Stimulated activated naive B cell treated with anti-CD40 and anti-IgM and Interleukin-4, amounts not matched to agents 10 μg/mL and 1 μg/mL and 100 μg/mL, for 72 hours (primary cell): ENCODE results near the gene LRRC3C.

ENCODE experiments used
- ATAC-seq, 2 donors: fragments of 150-1000 bp; cut with Tn5 transposase; replicated peaks; 2 replicates each; pipeline ENCODE4 v1.10.0; 2021; ENCODE audit warnings: moderate library complexity in 1 of 2
- DNase-seq: peaks from one replicate; pipeline ENCODE4 v3.0.0; 2021
- H3K27ac Mint-ChIP-seq: one replicate; pipeline ENCODE4 v1.8.0; 2022; ENCODE audit warnings: mild to moderate bottlenecking, mixed read lengths
- H3K27me3 Mint-ChIP-seq, 2 donors: one replicate each; pipeline ENCODE4 v1.8.0; 2022; ENCODE audit warnings: mixed read lengths in 2 of 2
- H3K36me3 Mint-ChIP-seq, 2 donors: one replicate each; pipeline ENCODE4 v1.8.0; 2022; ENCODE audit warnings: mixed read lengths in 2 of 2, mild to moderate bottlenecking in 1 of 2
- H3K4me1 Mint-ChIP-seq, 2 donors: one replicate each; pipeline ENCODE4 v1.8.0; 2022; ENCODE audit warnings: mixed read lengths in 2 of 2, mild to moderate bottlenecking in 1 of 2
- H3K4me3 Mint-ChIP-seq, 2 donors: one replicate each; pipeline ENCODE4 v1.8.0; 2022; ENCODE audit warnings: mild to moderate bottlenecking in 2 of 2, mixed read lengths in 2 of 2, moderate library complexity in 1 of 2
- H3K9me3 Mint-ChIP-seq, 2 donors: one replicate each; pipeline ENCODE4 v1.8.0; 2022; ENCODE audit warnings: mixed read lengths in 2 of 2, mild to moderate bottlenecking in 1 of 2

Gene LRRC3C

DNA sequence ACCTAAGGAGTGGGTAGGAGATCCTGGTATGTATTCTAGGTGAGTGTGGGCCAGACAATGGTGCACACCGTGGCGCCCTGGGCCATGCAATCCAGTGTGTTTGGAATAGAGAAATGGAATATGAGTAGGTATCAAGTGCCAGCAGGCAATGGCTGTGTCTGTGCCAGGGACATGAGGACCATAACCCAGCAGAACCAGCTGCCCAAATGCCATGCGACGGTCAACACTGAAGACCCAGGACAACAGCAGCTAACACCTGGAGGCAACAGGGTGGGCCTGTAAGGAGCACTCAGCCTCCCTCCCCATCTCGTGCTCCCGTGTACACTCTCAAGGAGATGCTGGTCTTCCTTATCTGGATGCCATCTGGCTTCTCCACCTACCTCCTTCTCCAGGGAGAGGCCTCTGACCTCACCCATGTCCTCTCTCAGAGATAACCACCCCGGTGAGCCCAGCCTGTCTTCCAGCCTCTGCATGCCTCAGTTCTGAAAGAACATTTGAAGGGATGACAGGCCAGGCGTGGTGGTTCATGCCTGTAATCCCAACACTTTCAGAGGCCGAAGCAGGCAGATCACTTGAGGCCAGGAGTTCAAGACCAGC, 8.3 kb upstream of the LRRC3C start:
- ATAC-seq (no peak), DNase-seq (no peak)
- H3K27me3 Mint-ChIP-seq, result no peaks in the 10 kb centered on the region
- peaks cover 0 to 2% of the 10 kb centered on the region in 2 donors for H3K9me3 Mint-ChIP-seq
- H3K4me3 Mint-ChIP-seq, result no peak overlapping the region
- H3K4me1 Mint-ChIP-seq, result peaks cover 47 to 70% of the 10 kb centered on the region in 2 donors
- peaks cover 53 to 78% of the 10 kb centered on the region in 2 donors for H3K36me3 Mint-ChIP-seq
- peak overlapping the region; percentile 37 for H3K27ac Mint-ChIP-seq

DNA sequence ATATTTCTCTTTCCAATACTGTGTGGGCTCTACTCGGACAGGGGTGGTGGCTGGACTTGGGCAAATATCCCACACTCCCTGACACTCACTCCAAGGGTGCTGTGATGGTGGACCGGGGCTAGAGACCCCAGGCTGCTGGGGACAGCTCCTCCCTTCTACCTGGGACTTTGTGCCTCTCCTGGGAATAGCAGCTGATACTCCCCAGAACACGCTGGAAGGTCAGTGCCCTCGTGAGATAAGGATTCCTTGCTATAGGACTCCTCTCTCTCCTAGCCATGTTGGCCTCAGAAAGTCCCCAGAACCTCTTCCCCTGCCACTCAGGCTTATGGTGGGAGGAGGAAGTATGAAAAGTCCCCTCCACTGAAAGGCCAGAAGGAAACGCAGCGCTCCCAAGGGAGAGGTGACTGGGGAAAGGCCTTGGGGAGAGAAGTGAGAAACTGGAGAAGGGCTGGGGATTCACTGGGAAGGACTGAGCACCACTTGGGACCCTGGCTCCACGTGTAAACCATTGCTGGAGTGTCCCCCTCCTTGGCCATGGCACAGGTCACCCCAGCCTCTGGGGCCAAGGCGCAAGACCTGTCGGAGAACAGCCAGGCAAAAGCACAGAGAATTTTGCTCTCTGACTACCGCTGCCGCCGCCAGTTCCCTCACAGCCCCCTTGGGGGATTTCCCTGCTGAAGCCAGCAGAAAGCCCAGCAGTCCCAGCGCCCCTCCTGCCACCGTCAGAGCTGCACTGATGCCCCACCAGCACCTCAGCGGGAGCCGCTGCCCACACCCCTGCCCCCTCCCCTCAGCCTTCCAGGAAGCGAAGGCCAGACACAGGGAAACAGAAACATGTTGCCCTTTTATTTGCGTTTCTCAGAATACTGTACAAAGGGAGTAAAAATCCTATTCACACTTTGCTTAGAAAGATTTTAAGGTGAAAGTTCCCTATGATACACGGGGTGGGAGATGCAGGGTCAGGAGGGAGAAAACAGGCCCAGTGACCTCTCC, 7.0 kb upstream of the LRRC3C start:
- Mint-ChIP-seq H3K27me3 (no peaks in the 10 kb centered on the region), H3K27ac (peak overlapping the region; percentile 94), H3K4me1 (peaks cover 57 to 78% of the 10 kb centered on the region in 2 donors), H3K9me3 (peaks cover 0 to 2% of the 10 kb centered on the region in 2 donors), H3K4me3 (peak overlapping the region; percentile 31 to 60), H3K36me3 (peaks cover 53 to 77% of the 10 kb centered on the region in 2 donors)
- peak; percentile 75 to 80 for ATAC-seq
- DNase-seq, result peak; percentile 53

DNA sequence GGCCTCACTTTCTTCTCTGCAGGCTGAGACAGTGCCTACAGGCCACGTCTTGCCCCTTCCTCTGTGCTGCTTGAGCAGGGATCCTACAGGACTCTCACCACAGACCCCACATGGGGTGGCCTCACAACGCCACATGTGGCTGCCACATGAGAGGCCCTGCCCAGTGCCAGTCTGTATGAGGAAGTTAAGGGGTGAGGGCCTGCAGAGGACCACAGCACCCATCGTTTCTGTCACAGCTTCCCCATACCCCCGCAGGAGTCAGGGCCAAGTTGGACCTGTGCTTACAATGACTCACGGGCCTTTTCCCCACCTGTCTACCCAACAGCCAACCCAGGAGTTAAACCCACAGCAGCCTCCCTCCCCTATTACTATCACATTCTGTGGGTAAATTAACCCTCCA, 6.2 kb upstream of the LRRC3C start:
- Mint-ChIP-seq H3K4me1 (peaks cover 63 to 84% of the 10 kb centered on the region in 2 donors), H3K36me3 (peaks cover 53 to 76% of the 10 kb centered on the region in 2 donors), H3K27me3 (no peaks in the 10 kb centered on the region), H3K4me3 (peak overlapping the region; percentile 48 to 59), H3K27ac (peak overlapping the region; percentile 94), H3K9me3 (peaks cover 0 to 2% of the 10 kb centered on the region in 2 donors)
- ATAC-seq (peak; percentile 78), DNase-seq (peak; percentile 26)

DNA sequence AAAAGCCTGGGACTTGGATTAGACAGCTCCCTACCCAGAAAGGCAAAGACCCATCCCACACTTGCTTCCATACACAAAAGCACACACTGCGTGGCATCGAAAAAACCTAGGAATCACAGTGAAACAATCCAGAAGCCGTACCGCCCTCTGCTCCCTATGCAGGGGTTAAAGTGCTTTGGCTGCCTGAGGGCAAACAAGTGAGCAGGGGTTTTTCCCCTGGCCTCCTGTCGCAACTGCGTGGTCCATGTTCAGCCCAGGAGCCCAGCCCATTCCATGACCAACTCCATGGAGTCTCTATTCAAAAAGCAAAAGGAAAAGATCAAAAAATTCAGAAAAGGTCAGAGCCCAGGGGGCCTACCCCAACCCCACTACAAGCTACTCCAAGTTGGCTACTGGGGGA, 5.5 kb upstream of the LRRC3C start:
- no peaks in the 10 kb centered on the region for H3K27me3 Mint-ChIP-seq
- H3K9me3 Mint-ChIP-seq, result peaks cover 0 to 2% of the 10 kb centered on the region in 2 donors
- ATAC-seq, result no peak
- H3K4me1 Mint-ChIP-seq, result peaks cover 60 to 82% of the 10 kb centered on the region in 2 donors
- DNase-seq, result no peak
- H3K4me3 Mint-ChIP-seq, result peak overlapping the region in 1 of 2 donors; percentile 59
- peaks cover 47 to 70% of the 10 kb centered on the region in 2 donors for H3K36me3 Mint-ChIP-seq
- H3K27ac Mint-ChIP-seq, result peak overlapping the region; percentile 94

DNA sequence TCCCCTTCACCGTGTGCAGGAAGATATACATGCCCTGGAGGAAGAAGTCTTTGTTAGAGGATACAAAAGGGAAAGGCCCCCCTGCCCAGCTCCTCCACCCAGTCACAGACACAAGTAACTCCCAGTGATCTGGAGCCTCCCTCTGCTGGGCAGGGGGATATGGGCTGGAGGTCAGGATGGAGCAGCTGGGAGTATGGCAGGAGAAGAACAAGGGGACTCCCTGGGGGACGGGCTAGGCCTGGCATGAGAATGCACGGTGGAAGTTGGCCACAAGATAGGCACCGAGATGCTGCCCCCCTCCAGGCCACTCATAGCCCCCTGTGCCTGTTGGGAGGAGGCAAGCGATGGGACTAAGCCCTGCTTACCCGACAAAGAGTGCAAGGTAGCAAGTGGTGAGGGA, 4.3 kb upstream of the LRRC3C start:
- Mint-ChIP-seq H3K9me3 (peaks cover 0 to 1% of the 10 kb centered on the region in 2 donors), H3K27me3 (no peaks in the 10 kb centered on the region), H3K4me1 (peaks cover 61 to 86% of the 10 kb centered on the region in 2 donors), H3K4me3 (no peak overlapping the region), H3K36me3 (peaks cover 38 to 57% of the 10 kb centered on the region in 2 donors), H3K27ac (peak overlapping the region; percentile 54)
- ATAC-seq (no peak), DNase-seq (no peak)

DNA sequence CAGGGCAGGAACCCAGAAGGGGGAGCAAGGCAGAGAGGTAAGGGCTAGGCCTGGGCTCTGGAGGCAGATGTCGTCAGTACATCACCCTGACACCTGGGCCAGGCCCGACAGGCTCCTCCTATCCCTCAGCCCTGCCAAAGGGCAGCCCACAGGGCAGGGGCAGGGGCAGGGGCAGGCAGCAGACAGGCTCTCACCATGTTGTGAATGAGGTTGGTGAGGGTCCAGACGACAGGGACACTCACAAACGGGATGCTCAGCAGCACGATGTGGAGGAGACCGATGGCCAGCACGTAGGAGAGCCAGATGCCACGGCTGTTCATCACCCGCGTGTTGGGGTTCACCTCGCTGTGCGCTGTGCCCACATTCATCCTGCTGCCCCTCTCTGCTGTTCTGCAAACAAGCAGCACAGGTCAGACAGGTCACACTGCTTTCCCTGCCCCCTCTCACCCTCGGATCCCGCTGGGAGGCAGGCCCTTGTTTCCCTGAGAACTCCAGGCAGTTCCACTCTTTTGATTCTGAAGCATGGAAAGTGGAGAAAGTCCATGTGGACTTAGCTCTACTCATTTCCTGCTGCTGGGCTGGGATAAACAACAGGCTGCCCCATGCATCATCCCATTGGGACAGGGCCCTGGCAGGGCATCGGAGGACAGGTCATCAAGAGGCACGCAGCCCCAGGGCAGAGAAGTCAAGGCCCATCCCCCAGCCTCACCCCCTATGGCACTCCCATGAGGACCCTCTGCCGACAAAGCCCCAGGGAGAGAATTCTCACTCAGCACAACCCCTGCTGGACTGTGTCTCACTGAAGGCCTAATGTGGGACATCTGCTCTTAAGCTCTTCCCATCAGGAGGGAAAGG, 3.5 kb upstream of the LRRC3C start:
- DNase-seq (no peak), ATAC-seq (no peak)
- Mint-ChIP-seq H3K27ac (peak overlapping the region; percentile 51), H3K27me3 (no peaks in the 10 kb centered on the region), H3K4me1 (peaks cover 65 to 85% of the 10 kb centered on the region in 2 donors), H3K36me3 (peaks cover 29 to 51% of the 10 kb centered on the region in 2 donors), H3K4me3 (no peak overlapping the region), H3K9me3 (no peaks in the 10 kb centered on the region)

DNA sequence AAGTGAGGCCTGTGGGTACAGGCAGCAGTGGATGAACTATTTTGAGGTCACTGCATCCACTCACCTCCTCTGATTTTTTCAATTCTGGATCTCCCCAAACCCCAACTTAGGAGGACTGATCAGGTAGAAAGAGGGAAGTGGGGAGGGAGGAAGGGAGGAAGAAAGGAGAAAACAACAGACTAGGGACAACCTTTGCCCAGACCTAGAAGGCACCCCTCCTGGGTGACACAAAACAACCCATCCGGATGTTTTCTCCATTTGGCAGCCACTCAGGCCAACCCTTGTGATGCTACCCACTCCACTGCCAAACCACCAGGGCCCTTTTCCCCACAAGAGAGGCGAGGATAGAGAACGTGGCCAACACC, 2.9 kb upstream of the LRRC3C start:
- no peak for DNase-seq

DNA sequence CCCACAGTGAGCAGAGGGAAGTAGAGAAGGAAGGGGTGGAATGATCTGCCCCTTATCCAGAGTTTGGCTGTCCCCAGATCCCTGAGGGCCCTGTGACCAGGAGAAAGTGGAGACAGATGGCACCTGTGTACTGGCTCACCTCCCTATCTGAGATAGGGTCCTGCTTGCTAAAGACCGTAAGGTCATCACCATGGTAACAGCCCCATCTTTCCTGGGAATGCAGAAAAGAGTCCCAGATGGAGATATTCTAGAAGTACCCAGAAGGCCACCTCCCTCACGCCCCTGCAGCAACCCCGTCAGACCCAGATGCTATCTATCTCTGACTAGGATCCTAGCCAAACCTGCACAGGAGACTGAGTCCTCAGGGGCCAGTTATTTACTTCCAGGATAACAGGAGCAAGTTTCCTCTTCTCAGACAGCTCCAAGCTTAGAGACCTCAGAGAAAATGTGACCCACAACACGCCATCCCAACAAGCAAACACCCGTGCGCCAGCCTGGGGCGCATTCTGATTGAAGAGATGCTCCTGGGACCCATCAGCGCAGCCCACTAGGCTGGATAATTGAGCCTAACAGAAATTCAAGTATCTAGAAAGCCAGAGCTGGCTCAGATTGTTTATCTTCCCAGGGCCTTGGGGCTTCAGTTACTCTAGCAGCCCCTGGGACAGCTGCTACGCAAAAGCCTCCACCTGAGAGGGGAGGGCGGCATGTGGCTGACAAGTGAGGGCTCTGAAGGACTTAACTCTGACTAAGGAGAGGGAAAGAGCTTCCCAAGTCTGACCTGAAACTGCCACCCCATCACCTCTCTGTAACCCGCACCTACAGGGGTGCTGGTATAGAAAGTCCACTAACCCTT, 2.0 kb upstream of the LRRC3C start:
- Mint-ChIP-seq H3K36me3 (peaks cover 20 to 39% of the 10 kb centered on the region in 2 donors), H3K27me3 (no peaks in the 10 kb centered on the region)
- DNase-seq, result no peak

More for the DNA sequence above, 2.9 kb upstream of the LRRC3C start:
- Mint-ChIP-seq H3K27ac (peak overlapping the region; percentile 51), H3K9me3 (no peaks in the 10 kb centered on the region), H3K4me3 (no peak overlapping the region), H3K27me3 (no peaks in the 10 kb centered on the region), H3K36me3 (peaks cover 25 to 45% of the 10 kb centered on the region in 2 donors), H3K4me1 (peaks cover 66 to 86% of the 10 kb centered on the region in 2 donors)
- ATAC-seq, result no peak

DNA sequence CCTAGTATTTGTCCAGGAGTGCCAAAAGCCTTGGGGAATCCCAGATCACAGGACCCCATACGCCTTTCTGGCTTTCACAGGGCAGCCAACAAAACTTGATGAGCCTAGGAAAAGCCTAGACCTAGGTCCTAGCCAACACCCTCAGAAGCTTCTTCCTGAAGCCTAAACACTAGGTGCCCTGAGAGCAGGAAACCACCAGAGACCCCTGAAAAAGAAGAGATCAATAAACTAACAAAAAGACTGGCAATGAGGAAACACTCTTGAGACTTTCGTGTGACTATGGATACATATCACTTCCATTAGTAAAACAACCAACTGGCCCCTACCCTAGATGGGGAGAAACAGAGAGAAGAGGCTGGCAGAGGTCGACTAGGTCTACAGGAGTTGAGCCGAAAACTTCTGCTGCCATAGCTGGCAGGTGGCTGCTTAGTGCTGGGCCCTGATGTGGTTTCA, 1.4 kb upstream of the LRRC3C start:
- DNase-seq (no peak), ATAC-seq (no peak)
- Mint-ChIP-seq H3K27me3 (no peaks in the 10 kb centered on the region), H3K4me1 (peaks cover 55 to 74% of the 10 kb centered on the region in 2 donors), H3K27ac (peak overlapping the region; percentile 97), H3K4me3 (peak overlapping the region; percentile 88 to 97), H3K9me3 (no peaks in the 10 kb centered on the region), H3K36me3 (peaks cover 20 to 32% of the 10 kb centered on the region in 2 donors)

More for the DNA sequence above, 2.0 kb upstream of the LRRC3C start:
- Mint-ChIP-seq H3K9me3 (no peaks in the 10 kb centered on the region), H3K4me1 (peaks cover 60 to 80% of the 10 kb centered on the region in 2 donors), H3K27ac (peak overlapping the region; percentile 97), H3K4me3 (peak overlapping the region; percentile 88 to 97)
- ATAC-seq, result no peak

DNA sequence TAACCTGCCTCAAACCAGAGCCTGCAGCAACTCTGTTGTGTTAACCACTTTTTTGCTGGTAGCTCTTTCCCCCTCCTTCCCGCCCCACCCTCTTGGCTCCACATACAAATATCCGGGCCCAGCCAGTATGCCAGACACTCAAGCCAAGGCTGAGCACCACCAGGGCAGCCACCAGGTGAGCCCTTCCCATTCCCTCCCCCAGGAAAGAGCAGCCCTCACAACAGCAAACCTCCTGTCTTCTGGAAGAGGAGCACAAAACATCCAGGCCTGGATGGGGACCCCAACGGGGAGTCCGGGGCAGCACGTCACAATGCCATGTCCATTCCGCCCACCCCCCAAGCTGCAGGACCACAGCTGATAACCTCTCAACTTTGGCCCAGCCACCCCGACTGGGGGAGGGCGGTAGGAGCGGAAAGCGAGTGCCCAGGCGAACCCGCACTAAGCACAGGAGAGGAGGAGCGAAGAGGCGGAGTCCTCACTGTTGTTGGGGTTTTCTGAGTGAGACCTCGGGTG, 888 bp upstream of the LRRC3C start:
- Mint-ChIP-seq H3K27ac (peak overlapping the region; percentile 97), H3K4me1 (peaks cover 51 to 69% of the 10 kb centered on the region in 2 donors), H3K9me3 (no peaks in the 10 kb centered on the region), H3K4me3 (peak overlapping the region; percentile 88 to 97), H3K36me3 (peaks cover 20 to 27% of the 10 kb centered on the region in 2 donors), H3K27me3 (no peaks in the 10 kb centered on the region)
- DNase-seq (no peak), ATAC-seq (peak; percentile 60)

DNA sequence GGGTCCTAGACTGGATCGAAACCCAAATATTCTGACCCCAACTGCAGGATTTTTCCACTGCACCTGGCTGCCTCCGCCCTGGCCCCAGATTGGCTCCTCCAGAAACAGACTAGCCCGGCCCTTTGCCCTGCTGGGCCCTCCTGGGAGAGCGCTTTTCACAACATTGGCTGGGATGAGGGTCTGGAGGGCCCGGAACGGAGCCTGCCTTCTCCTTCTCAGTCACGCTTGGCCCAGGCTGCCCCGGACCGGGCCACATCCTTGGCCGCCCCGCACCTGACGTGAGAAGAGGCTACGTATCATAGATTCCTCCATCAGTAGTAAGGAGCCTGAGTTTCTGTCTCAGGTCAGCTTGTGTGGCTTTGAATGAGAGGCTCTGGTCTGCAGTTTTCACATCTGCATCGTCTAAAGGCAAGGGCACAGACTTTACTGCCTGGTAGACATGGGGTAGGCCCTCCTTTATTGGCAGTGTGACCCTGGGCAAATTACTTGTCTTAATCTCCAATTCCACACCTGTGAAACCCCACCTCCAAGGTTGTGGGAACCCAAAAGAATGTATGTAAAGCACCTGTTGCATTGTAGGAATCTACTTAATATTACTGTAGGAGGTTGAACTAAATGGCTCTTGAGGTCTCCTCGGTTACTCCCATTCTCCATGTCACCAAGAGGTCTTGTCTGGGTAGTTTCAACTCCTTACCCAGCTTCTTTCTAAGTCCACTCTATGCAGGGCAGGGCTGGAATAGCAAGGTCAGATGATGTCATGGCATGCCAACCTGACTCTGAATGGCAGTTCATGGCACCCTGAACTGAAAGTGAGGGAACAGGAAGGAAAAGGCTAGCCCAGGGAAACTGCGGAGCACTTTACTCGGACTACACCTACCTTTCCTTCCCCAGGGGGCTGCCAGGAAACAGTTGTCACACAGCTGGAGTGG, 661 bp downstream of the LRRC3C start:
- ATAC-seq, result peak; percentile 26 to 35
- Mint-ChIP-seq H3K4me3 (peak overlapping the region; percentile 88 to 97), H3K27me3 (no peaks in the 10 kb centered on the region), H3K27ac (peak overlapping the region; percentile 97), H3K36me3 (peaks cover 11 to 12% of the 10 kb centered on the region in 2 donors), H3K9me3 (no peaks in the 10 kb centered on the region), H3K4me1 (peaks cover 41 to 61% of the 10 kb centered on the region in 2 donors)
- no peak for DNase-seq
